C4-2B (cell line): ENCODE measurements around the gene C2orf72.

Experiments used
- ZFX ChIP-seq: fragments of 450-650 bp; IDR thresholded peaks from 2 replicates; pipeline ENCODE4 v1.6.1; 2017
- TF ChIP-seq, protein P1 (sequence below): fragments of 450-650 bp; conservative IDR thresholded peaks from 2 replicates; pipeline ENCODE4 v1.5.1; 2017; ENCODE audit warnings: mild to moderate bottlenecking

DNA sequence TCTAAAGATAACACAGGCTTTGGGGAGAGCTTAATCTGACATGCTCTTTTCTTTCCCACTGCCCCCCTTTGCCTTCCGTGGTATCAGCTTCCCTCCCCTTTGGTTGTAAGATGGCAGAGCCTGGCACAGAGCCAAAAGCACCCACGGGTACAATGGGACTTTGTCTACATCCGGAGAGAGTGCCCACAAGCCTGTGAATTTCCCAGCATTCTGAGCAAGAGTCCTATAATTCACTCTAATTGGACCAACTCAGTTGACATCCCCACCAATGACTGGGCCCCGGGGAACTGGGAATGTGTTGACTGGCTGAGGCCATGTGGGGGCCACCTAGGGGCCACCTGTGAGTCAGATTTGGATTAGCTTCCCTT is 20.1 kb upstream of the C2orf72 start:
- TF ChIP-seq, protein P1, sequence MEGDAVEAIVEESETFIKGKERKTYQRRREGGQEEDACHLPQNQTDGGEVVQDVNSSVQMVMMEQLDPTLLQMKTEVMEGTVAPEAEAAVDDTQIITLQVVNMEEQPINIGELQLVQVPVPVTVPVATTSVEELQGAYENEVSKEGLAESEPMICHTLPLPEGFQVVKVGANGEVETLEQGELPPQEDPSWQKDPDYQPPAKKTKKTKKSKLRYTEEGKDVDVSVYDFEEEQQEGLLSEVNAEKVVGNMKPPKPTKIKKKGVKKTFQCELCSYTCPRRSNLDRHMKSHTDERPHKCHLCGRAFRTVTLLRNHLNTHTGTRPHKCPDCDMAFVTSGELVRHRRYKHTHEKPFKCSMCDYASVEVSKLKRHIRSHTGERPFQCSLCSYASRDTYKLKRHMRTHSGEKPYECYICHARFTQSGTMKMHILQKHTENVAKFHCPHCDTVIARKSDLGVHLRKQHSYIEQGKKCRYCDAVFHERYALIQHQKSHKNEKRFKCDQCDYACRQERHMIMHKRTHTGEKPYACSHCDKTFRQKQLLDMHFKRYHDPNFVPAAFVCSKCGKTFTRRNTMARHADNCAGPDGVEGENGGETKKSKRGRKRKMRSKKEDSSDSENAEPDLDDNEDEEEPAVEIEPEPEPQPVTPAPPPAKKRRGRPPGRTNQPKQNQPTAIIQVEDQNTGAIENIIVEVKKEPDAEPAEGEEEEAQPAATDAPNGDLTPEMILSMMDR = no peak
- TF ChIP-seq ZFX = no peak
